ENCODE measurements around the gene UBE2Q2. TPM values are rescaled to one million over a fixed set of nuclear protein-coding genes. Genes with fewer than 3 reads are reported as not detected.

Gene UBE2Q2
- total RNA-seq, 4 donors from 2014 or later = 15.1 to 21.2 (median 19.3) TPM

GRCh38 chr15:75822685-75823278 lies 20.5 kb upstream of the UBE2Q2 start:
- Histone ChIP-seq H3K9me3 (no peaks in the 10 kb centered on the region), H3K27ac (no peak overlapping the region), H3K36me3 (no peaks in the 10 kb centered on the region), H3K4me3 (no peak overlapping the region), H3K4me1 (peaks cover 6% of the 10 kb centered on the region), H3K27me3 (peaks cover 4% of the 10 kb centered on the region)
- TF ChIP-seq POLR2A (IDR thresholded peaks at IDR 0.05) (no peak), POLR2AphosphoS5 (IDR thresholded peaks at IDR 0.05) (no peak), EP300 (IDR thresholded peaks at IDR 0.05) (no peak)
- TF ChIP-seq, protein P1, sequence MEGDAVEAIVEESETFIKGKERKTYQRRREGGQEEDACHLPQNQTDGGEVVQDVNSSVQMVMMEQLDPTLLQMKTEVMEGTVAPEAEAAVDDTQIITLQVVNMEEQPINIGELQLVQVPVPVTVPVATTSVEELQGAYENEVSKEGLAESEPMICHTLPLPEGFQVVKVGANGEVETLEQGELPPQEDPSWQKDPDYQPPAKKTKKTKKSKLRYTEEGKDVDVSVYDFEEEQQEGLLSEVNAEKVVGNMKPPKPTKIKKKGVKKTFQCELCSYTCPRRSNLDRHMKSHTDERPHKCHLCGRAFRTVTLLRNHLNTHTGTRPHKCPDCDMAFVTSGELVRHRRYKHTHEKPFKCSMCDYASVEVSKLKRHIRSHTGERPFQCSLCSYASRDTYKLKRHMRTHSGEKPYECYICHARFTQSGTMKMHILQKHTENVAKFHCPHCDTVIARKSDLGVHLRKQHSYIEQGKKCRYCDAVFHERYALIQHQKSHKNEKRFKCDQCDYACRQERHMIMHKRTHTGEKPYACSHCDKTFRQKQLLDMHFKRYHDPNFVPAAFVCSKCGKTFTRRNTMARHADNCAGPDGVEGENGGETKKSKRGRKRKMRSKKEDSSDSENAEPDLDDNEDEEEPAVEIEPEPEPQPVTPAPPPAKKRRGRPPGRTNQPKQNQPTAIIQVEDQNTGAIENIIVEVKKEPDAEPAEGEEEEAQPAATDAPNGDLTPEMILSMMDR (IDR thresholded peaks at IDR 0.05) = no peak
- DNase-seq (ENCODE audit: low spot score in 2 of 2) = no peak
- 77% methylated on average over 5 of the region's 5 CpGs for WGBS

DNA sequence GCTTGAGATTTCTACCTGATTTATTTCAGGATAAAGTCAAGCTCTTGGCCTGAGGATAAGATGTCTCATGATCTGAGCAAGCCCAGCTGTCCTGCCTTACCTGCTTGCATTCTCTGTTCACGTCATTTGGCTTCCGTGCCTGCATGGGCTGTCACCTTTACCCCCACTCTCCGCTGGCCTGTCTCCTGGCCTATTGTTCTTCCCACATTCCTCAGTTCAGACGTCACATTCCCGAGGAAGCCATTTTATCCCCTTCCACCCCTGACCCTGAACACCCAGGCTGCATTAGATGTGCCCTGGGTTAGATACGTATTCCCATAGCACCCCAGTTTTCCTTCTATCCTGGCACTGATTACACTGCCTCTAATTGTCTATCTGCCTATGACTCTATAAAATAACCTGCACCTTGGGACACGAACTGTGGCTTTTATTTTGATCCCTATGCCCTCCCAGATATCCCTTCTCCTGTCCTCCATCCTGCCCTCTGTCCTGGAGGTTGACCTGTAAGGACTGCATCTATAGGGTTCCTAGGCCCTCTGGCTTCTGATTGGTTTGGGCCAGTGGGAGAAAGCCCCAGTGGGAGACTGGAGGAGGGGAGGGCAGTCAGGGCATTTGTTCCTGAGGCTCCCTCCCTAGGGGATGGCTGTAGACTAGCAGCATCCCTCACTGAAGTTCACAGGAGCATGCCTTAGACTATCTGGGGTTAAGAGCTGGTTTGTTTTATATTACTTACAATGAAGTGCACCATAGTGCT lies 19.2 kb upstream of the UBE2Q2 start:
- DNase-seq (ENCODE audit: low spot score in 2 of 2) = no peak
- WGBS = 76% methylated on average over 7 of the region's 7 CpGs
- Histone ChIP-seq H3K27ac (no peak overlapping the region), H3K9me3 (no peaks in the 10 kb centered on the region), H3K4me3 (no peak overlapping the region), H3K36me3 (no peaks in the 10 kb centered on the region), H3K27me3 (peaks cover 4% of the 10 kb centered on the region), H3K4me1 (peaks cover 7% of the 10 kb centered on the region)
- TF ChIP-seq, protein P1 (IDR thresholded peaks at IDR 0.05) = no peak
- TF ChIP-seq EP300 (IDR thresholded peaks at IDR 0.05) = no peak
- TF ChIP-seq POLR2A (IDR thresholded peaks at IDR 0.05) = no peak
- no peak for TF ChIP-seq POLR2AphosphoS5 (IDR thresholded peaks at IDR 0.05)

DNA sequence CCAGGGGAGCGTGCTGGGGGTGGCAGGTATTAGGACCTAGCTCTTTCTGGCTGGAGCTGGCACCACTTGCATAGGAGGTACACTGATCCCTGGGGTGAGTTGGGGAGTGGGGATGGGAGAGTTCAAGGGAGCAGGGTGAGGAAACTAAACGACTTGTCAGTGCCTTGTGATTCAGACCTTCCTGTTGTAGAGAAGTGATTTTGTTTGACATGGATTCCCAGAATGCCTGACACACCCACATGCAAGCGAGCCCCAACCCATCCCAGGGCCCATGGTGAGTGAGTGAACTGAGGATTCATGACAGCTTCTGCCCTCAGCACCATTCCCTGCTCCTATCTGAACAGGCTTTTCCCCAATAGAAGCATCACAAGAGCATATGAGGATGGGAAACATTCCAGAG lies 15.6 kb upstream of the UBE2Q2 start:
- H3K9me3 ChIP-seq = no peaks in the 10 kb centered on the region
- TF ChIP-seq, protein P1 (IDR thresholded peaks at IDR 0.05) = no peak
- no peak overlapping the region for H3K27ac ChIP-seq
- H3K36me3 ChIP-seq = no peaks in the 10 kb centered on the region
- H3K27me3 ChIP-seq = peaks cover 4% of the 10 kb centered on the region
- no peak overlapping the region for H3K4me3 ChIP-seq
- WGBS = 61% methylated on average over 3 of the region's 3 CpGs
- DNase-seq (ENCODE audit: low spot score in 2 of 2) = no peak
- peaks cover 7% of the 10 kb centered on the region for H3K4me1 ChIP-seq

DNA sequence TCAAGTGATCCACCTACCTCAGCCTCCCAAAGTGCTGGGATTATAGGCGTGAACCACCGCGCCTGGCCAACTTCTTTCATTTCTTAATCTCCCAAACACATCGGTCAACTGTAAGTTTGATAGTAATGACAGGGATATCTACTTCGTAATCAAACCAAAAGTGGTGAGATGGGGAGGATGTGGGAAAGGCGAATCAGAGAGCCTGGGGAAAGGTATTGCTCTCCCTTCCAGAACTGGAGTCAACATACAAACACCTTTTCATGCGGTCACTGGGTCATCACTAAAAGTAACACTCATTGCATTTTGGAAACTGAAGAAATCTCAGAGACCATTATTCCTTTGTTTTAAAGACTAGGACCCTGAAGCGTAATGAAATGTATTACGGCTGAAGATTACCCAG lies 14.8 kb upstream of the UBE2Q2 start:
- H3K36me3 ChIP-seq = no peaks in the 10 kb centered on the region
- peaks cover 7% of the 10 kb centered on the region for H3K4me1 ChIP-seq
- H3K9me3 ChIP-seq = no peaks in the 10 kb centered on the region
- H3K27me3 ChIP-seq = peaks cover 4% of the 10 kb centered on the region
- 92% methylated on average over 9 of the region's 9 CpGs for WGBS
- TF ChIP-seq POLR2AphosphoS5 (IDR thresholded peaks at IDR 0.05) = no peak
- TF ChIP-seq, protein P1 (IDR thresholded peaks at IDR 0.05) = no peak
- no peak for TF ChIP-seq EP300 (IDR thresholded peaks at IDR 0.05)
- no peak for TF ChIP-seq POLR2A (IDR thresholded peaks at IDR 0.05)
- H3K27ac ChIP-seq = no peak overlapping the region
- no peak overlapping the region for H3K4me3 ChIP-seq
- no peak for DNase-seq (ENCODE audit: low spot score in 2 of 2)

GRCh38 chr15:75830910-75831805 lies 12.1 kb upstream of the UBE2Q2 start:
- Histone ChIP-seq H3K4me1 (peaks cover 7% of the 10 kb centered on the region), H3K27me3 (peaks cover 1% of the 10 kb centered on the region), H3K27ac (no peak overlapping the region), H3K4me3 (no peak overlapping the region), H3K9me3 (no peaks in the 10 kb centered on the region), H3K36me3 (no peaks in the 10 kb centered on the region)
- DNase-seq (ENCODE audit: low spot score in 2 of 2) = no peak
- TF ChIP-seq, protein P1 (IDR thresholded peaks at IDR 0.05) = no peak
- TF ChIP-seq POLR2A (IDR thresholded peaks at IDR 0.05) (no peak), EP300 (IDR thresholded peaks at IDR 0.05) (no peak)
- 89% methylated on average over 8 of the region's 8 CpGs for whole genome bisulfite sequencing

Data from suprapubic skin (tissue), 4 donors.